Islet precursor cell (in vitro differentiated cells): ENCODE measurements around the gene TNNT2.
A peak's percentile ranks its signal among the peaks of the same experiment; 100 is the strongest.

Source experiments
- DNase-seq: peaks from one replicate; pipeline ENCODE4 v3.0.0-alpha.2; 2018

Gene TNNT2

DNA sequence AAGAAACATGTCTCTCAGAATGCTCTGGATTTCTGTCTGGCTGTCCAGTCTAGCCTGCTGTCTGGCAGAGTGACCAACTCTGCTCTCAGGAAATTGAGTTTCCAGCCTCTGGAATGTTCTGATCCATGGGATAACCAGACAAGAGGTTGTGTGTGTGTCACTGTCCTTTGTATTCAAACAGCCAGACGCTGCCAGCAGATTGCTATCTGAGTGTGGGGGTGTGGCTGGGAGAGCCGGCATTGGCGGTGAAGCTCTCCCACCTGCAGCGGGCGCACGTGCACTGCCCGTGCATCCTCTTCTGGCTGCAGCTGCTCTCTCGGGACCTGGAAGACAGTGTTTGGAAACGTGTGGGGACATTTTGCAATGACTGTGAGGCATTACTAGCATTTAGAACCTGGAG lies 68.1 kb downstream of the TNNT2 start:
- DNase-seq: peak; percentile 99
